IMR-90 (cell line): ENCODE data around the gene CDH23. TPM values are rescaled to one million over a fixed set of nuclear protein-coding genes. Genes with fewer than 3 reads are reported as not detected.

Experiments used
- ATAC-seq: fragments of 200-7000 bp; cut with Tn5 transposase; 2 replicates; pipeline ENCODE4 v1.9.1; 2020; ENCODE audit warnings: low read depth, mild to moderate bottlenecking, moderate library complexity
- BruUV-seq: library from RNA; stranded (reverse); fragments of 400-500 nt; replicated peaks from 2 replicates; lab custom pipeline; 2021; lab: Mats Ljungman, UMichigan
- CTCF ChIA-PET: fragments of 300-600 bp; formaldehyde crosslinking; extraction: SDS; loops from one replicate; lab custom pipeline; 2021; ENCODE audit warnings: antibody characterized with exemption; lab: Yijun Ruan, JAX
- POLR2A ChIA-PET: fragments of 300-600 bp; sonication (Branson Sonifier 250); formaldehyde crosslinking; loops from one replicate; lab custom pipeline; 2022; ENCODE audit warnings: antibody characterized with exemption; ENCODE audit not compliant: unreplicated experiment; lab: Charles Lee
- DNase-seq: peaks from one replicate; pipeline ENCODE4 v3.0.0; 2013
- H2AFZ ChIP-seq: replicated peaks from 2 replicates; pipeline ENCODE3; 2013; ENCODE audit warnings: low read length, mild to moderate bottlenecking; ENCODE audit not compliant: poor library complexity
- H2AK5ac ChIP-seq: 2 replicates; pipeline ENCODE4 v1.6.1; 2013; ENCODE audit warnings: low read depth, low read length, inconsistent platforms
- H2AK9ac ChIP-seq: replicated peaks from 2 replicates; pipeline ENCODE3; 2013; ENCODE audit warnings: mild to moderate bottlenecking, low read depth, low read length, moderate library complexity; ENCODE audit not compliant: poor library complexity
- H2BK120ac ChIP-seq: 2 replicates; pipeline ENCODE4 v1.6.1; 2013; ENCODE audit warnings: low read depth, low read length, inconsistent platforms
- H2BK15ac ChIP-seq: 3 replicates; pipeline ENCODE4 v1.6.1; 2013; ENCODE audit warnings: low read depth, low read length, inconsistent platforms
- H2BK20ac ChIP-seq: 2 replicates; pipeline ENCODE4 v1.6.1; 2013; ENCODE audit warnings: low read depth, mild to moderate bottlenecking, inconsistent platforms, low read length, moderate library complexity
- H2BK5ac ChIP-seq: 2 replicates; pipeline ENCODE4 v1.6.1; 2013; ENCODE audit warnings: mild to moderate bottlenecking, low read depth, low read length, inconsistent platforms; ENCODE audit not compliant: poor library complexity, severe bottlenecking
- H3K14ac ChIP-seq: replicated peaks from 2 replicates; pipeline ENCODE4 v1.6.1; 2013; ENCODE audit warnings: low read depth, low read length, inconsistent platforms
- H3K18ac ChIP-seq: 2 replicates; pipeline ENCODE4 v1.6.1; 2013; ENCODE audit warnings: low read depth, low read length, control low read depth
- H3K23ac ChIP-seq: 2 replicates; pipeline ENCODE4 v1.6.1; 2013; ENCODE audit warnings: low read depth, low read length, inconsistent platforms
- H3K27ac ChIP-seq: 2 replicates; pipeline ENCODE4 v1.5.1; 2013; ENCODE audit warnings: mild to moderate bottlenecking, control low read depth, low read length; ENCODE audit not compliant: insufficient read depth
- H3K27me3 ChIP-seq: 2 replicates; pipeline ENCODE4 v1.6.1; 2013; ENCODE audit warnings: low read length; ENCODE audit not compliant: control insufficient read depth, insufficient read depth
- H3K36me3 ChIP-seq: 2 replicates; pipeline ENCODE4 v1.6.1; 2013; ENCODE audit warnings: low read length, mixed read lengths; ENCODE audit not compliant: control insufficient read depth, insufficient read depth
- H3K4ac ChIP-seq: 2 replicates; pipeline ENCODE4 v1.6.1; 2013; ENCODE audit warnings: low read depth, low read length, inconsistent platforms
- H3K4me1 ChIP-seq: 2 replicates; pipeline ENCODE4 v1.6.1; 2013; ENCODE audit warnings: low read length, mixed read lengths; ENCODE audit not compliant: control insufficient read depth, insufficient read depth
- H3K4me2 ChIP-seq: 2 replicates; pipeline ENCODE4 v1.6.1; 2013; ENCODE audit warnings: low read depth, mild to moderate bottlenecking, control low read depth, low read length, moderate library complexity
- H3K4me3 ChIP-seq: 2 replicates; pipeline ENCODE4 v1.5.1; 2013; ENCODE audit warnings: low read depth, mild to moderate bottlenecking, control low read depth, low read length, moderate library complexity; ENCODE audit not compliant: insufficient read depth
- H3K56ac ChIP-seq: 2 replicates; pipeline ENCODE4 v1.6.1; 2013; ENCODE audit warnings: low read length, inconsistent platforms; ENCODE audit not compliant: insufficient read depth; ENCODE audit errors: extremely low read depth
- H3K79me1 ChIP-seq, 2 experiments: 2 replicates each; pipeline ENCODE4 v1.6.1; 2013; ENCODE audit warnings: low read length in 2 of 2, inconsistent platforms in 1 of 2, low read depth in 1 of 2
- H3K9ac ChIP-seq: 2 replicates; pipeline ENCODE4 v1.6.1; 2013; ENCODE audit warnings: low read depth, low read length, control low read depth
- H3K9me1 ChIP-seq: 2 replicates; pipeline ENCODE4 v1.6.1; 2013; ENCODE audit warnings: low read length, inconsistent platforms; ENCODE audit not compliant: insufficient read depth
- H3K9me3 ChIP-seq: 2 replicates; pipeline ENCODE4 v1.6.1; 2013; ENCODE audit warnings: low read length; ENCODE audit not compliant: control insufficient read depth, insufficient read depth
- H4K20me1 ChIP-seq: 2 replicates; pipeline ENCODE4 v1.6.1; 2013; ENCODE audit warnings: low read length, inconsistent platforms; ENCODE audit not compliant: insufficient read depth
- H4K5ac ChIP-seq: 2 replicates; pipeline ENCODE4 v1.6.1; 2013; ENCODE audit warnings: mild to moderate bottlenecking, low read depth, low read length, control low read depth
- H4K8ac ChIP-seq, 2 experiments: 2 replicates each; pipeline ENCODE4 v1.6.1; 2013; ENCODE audit warnings: low read depth in 2 of 2, low read length in 2 of 2, control low read depth in 1 of 2, inconsistent platforms in 1 of 2
- H4K91ac ChIP-seq: 2 replicates; pipeline ENCODE4 v1.6.1; 2013; ENCODE audit warnings: low read depth, low read length, inconsistent platforms; ENCODE audit not compliant: insufficient read depth
- CHD1 ChIP-seq: IDR thresholded peaks from 2 replicates; pipeline ENCODE4 v1.6.1; 2012; ENCODE audit warnings: low read depth, low read length, improper control_type of control experiment
- MXI1 ChIP-seq: IDR thresholded peaks from 2 replicates; pipeline ENCODE4 v1.6.1; 2012; ENCODE audit warnings: low read depth, mild to moderate bottlenecking, low read length, moderate library complexity, borderline replicate concordance
- RFX5 ChIP-seq: IDR thresholded peaks from 2 replicates; pipeline ENCODE4 v1.8.0; 2012; ENCODE audit warnings: low read depth, mild to moderate bottlenecking, low read length, moderate library complexity
- WGBS, 2 experiments: methylation state at CpG; one replicate each; pipeline versions ENCODE4 v1.1.5 to v1.1.7; 2013; ENCODE audit warnings: missing lambda C conversion rate in 2 of 2; ENCODE audit not compliant: insufficient read length in 1 of 2; ENCODE audit errors: extremely low coverage in 2 of 2; 5-methylcytosine and 5-hydroxymethylcytosine counted together
- dilution Hi-C: fragments of 300-500 bp; cut with HindIII; formaldehyde crosslinking; loops from one replicate; pipeline ENCODE4 v1.14.3; 2018; ENCODE audit warnings: low sequenced_read_pairs; ENCODE audit not compliant: unreplicated experiment
- in situ Hi-C: fragments of 300-500 bp; cut with MboI; formaldehyde crosslinking; loops from 3 replicates; pipeline ENCODE4 v1.14.3; 2019; ENCODE audit warnings: low sequenced_read_pairs, inconsistent platforms, mixed read lengths
- intact Hi-C: fragments of 100-400 bp; cut with micrococcal nuclease; formaldehyde crosslinking; loops from 2 replicates; pipeline ENCODE4 v1.10.0; 2022
- polyA plus RNA-seq, 3 experiments: library from polyadenylated mRNA; depleted of rRNA; stranded (reverse); fragments of >200 nt; gene quantifications; 2 replicates each; pipeline ENCODE4 v1.2.3, GENCODE V29; 2012; ENCODE audit warnings: low replicate concordance in 1 of 3
- total RNA-seq: library from RNA; depleted of rRNA; stranded (reverse); fragments of >200 nt; gene quantifications from 2 replicates; pipeline ENCODE4 v1.2.3, GENCODE V29; 2012
- TF ChIP-seq, protein P1 (sequence below): fragments of 150-350 bp; IDR thresholded peaks from 2 replicates; pipeline ENCODE4 v1.6.1; 2016; ENCODE audit warnings: low read depth, mild to moderate bottlenecking, low read length, moderate library complexity, borderline replicate concordance

The CDH23 gene
- total and polyA plus RNA-seq, 2 of the 4 experiments (the other 2 are of a cell fraction), result under 0.01 to 0.03 TPM

GRCh38 chr10:71613261-71613777 is 216.6 kb downstream of the CDH23 start:
- no peak overlapping the region for H3K4ac ChIP-seq
- no peak overlapping the region for H2BK15ac ChIP-seq
- TF ChIP-seq CHD1 (no peak), MXI1 (no peak), RFX5 (no peak)
- TF ChIP-seq, protein P1, sequence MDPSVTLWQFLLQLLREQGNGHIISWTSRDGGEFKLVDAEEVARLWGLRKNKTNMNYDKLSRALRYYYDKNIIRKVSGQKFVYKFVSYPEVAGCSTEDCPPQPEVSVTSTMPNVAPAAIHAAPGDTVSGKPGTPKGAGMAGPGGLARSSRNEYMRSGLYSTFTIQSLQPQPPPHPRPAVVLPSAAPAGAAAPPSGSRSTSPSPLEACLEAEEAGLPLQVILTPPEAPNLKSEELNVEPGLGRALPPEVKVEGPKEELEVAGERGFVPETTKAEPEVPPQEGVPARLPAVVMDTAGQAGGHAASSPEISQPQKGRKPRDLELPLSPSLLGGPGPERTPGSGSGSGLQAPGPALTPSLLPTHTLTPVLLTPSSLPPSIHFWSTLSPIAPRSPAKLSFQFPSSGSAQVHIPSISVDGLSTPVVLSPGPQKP, result no peak
- H3K36me3 ChIP-seq, result no peaks in the 10 kb centered on the region
- no peak overlapping the region for H3K18ac ChIP-seq
- BruUV-seq, result no TSS peak
- H3K9me1 ChIP-seq, result no peaks in the 10 kb centered on the region
- no peak overlapping the region for H4K5ac ChIP-seq
- no peak for ATAC-seq
- H2BK5ac ChIP-seq, result no peak overlapping the region
- H3K23ac ChIP-seq, result no peak overlapping the region
- no peaks in the 10 kb centered on the region; the same call in 1 of the 2 replicates for H3K9me3 ChIP-seq
- H2AK9ac ChIP-seq, result no peak overlapping the region
- H2AFZ ChIP-seq, result no peak overlapping the region
- H2BK120ac ChIP-seq, result no peak overlapping the region
- CTCF ChIA-PET, result no interaction called here
- intact Hi-C loops, result no loop called here
- in situ Hi-C loops, result no loop called here
- no peak overlapping the region for H3K14ac ChIP-seq
- POLR2A ChIA-PET, result no interaction called here
- no peak overlapping the region for H3K9ac ChIP-seq
- no peaks in the 10 kb centered on the region for H3K4me1 ChIP-seq
- H3K27ac ChIP-seq, result no peak overlapping the region
- no CpG with 5 or more reads among the region's 2 CpGs for WGBS, 2 experiments
- H3K79me1 ChIP-seq, result no peaks in the 10 kb centered on the region
- no peak overlapping the region for H3K56ac ChIP-seq
- no peak overlapping the region for H2AK5ac ChIP-seq
- H4K20me1 ChIP-seq, result no peaks in the 10 kb centered on the region; the same call in 1 of the 2 replicates
- no peak overlapping the region for H4K91ac ChIP-seq
- no peak overlapping the region for H4K8ac ChIP-seq
- DNase-seq, result no peak
- no peak overlapping the region for H3K4me2 ChIP-seq
- dilution Hi-C loops, result no loop called here
- H3K4me3 ChIP-seq, result no peak overlapping the region
- no peak overlapping the region for H2BK20ac ChIP-seq
- H3K27me3 ChIP-seq, result peaks cover 34% of the 10 kb centered on the region
